ENCODE measurements around the gene KLC4. TPM values are rescaled to one million over a fixed set of nuclear protein-coding genes. Genes with fewer than 3 reads are reported as not detected.

Gene KLC4
- total and polyA plus RNA-seq, 4 donors: 16.1 to 36.0 (median 26.4) TPM

GRCh38 chr6:43016176-43016942 lies 43.1 kb upstream of the KLC4 start:
- Histone ChIP-seq H3K4me3 (no peak overlapping the region), H3K4me1 (ENCODE audit: control insufficient read depth in 5 of 5, insufficient read depth in 5 of 5, low read length in 5 of 5) (peaks cover 7 to 44% (median 25%) of the 10 kb centered on the region in 5 donors), H3K9me3 (ENCODE audit: control insufficient read depth in 4 of 4, insufficient read depth in 3 of 4, low read length in 3 of 4) (no peaks in the 10 kb centered on the region), H3K27ac (ENCODE audit: low read depth in 1 of 2, low read length in 1 of 2) (peak overlapping the region; percentile 21 to 29), H3K36me3 (ENCODE audit: control insufficient read depth in 4 of 4, insufficient read depth in 4 of 4, low read length in 4 of 4) (peaks cover 11 to 38% (median 23%) of the 10 kb centered on the region in 4 donors), H3K27me3 (ENCODE audit: control insufficient read depth in 3 of 3, insufficient read depth in 3 of 3, low read length in 2 of 3) (no peaks in the 10 kb centered on the region), H3K9ac (ENCODE audit: insufficient read depth in 1 of 2, low read length in 2 of 2) (peak overlapping the region in 1 of 2 donors; percentile 29)
- TF ChIP-seq CTCF (IDR thresholded peaks at IDR 0.05; ENCODE audit: control extremely low read depth, extremely low read depth): no peak
- ATAC-seq (ENCODE audit: insufficient read depth, low FRiP score) (no peak), DNase-seq (no peak)
- 68 to 73% methylated on average over 7 of the region's 7 CpGs for WGBS, 2 donors

GRCh38 chr6:43016943-43017334 lies 42.5 kb upstream of the KLC4 start:
- no peak for ATAC-seq (ENCODE audit: insufficient read depth, low FRiP score)
- Histone ChIP-seq H3K27ac (ENCODE audit: low read depth in 1 of 2, low read length in 1 of 2) (peak overlapping the region; percentile 11 to 21), H3K4me1 (ENCODE audit: control insufficient read depth in 5 of 5, insufficient read depth in 5 of 5, low read length in 5 of 5) (peaks cover 7 to 44% (median 25%) of the 10 kb centered on the region in 5 donors), H3K36me3 (ENCODE audit: control insufficient read depth in 4 of 4, insufficient read depth in 4 of 4, low read length in 4 of 4) (peaks cover 11 to 38% (median 22%) of the 10 kb centered on the region in 4 donors), H3K9ac (ENCODE audit: insufficient read depth in 1 of 2, low read length in 2 of 2) (no peak overlapping the region), H3K9me3 (ENCODE audit: control insufficient read depth in 4 of 4, insufficient read depth in 3 of 4, low read length in 3 of 4) (no peaks in the 10 kb centered on the region), H3K27me3 (ENCODE audit: control insufficient read depth in 3 of 3, insufficient read depth in 3 of 3, low read length in 2 of 3) (no peaks in the 10 kb centered on the region), H3K4me3 (no peak overlapping the region)
- no peak for DNase-seq
- 90 to 93% methylated on average over 12 of the region's 12 CpGs for WGBS, 2 donors
- no peak for TF ChIP-seq CTCF (IDR thresholded peaks at IDR 0.05; ENCODE audit: control extremely low read depth, extremely low read depth)

- no peak for TF ChIP-seq CTCF (IDR thresholded peaks at IDR 0.05; ENCODE audit: control extremely low read depth, extremely low read depth)
- no peak overlapping the region for H3K4me3 ChIP-seq
- ATAC-seq (ENCODE audit: insufficient read depth, low FRiP score): no peak
- peaks cover 7 to 33% (median 20%) of the 10 kb centered on the region in 5 donors for H3K4me1 ChIP-seq (ENCODE audit: control insufficient read depth in 5 of 5, insufficient read depth in 5 of 5, low read length in 5 of 5)
- peaks cover 11 to 35% (median 22%) of the 10 kb centered on the region in 4 donors for H3K36me3 ChIP-seq (ENCODE audit: control insufficient read depth in 4 of 4, insufficient read depth in 4 of 4, low read length in 4 of 4)
- DNase-seq: no peak
- H3K9me3 ChIP-seq (ENCODE audit: control insufficient read depth in 4 of 4, insufficient read depth in 3 of 4, low read length in 3 of 4): no peaks in the 10 kb centered on the region
- 95 to 98% methylated on average over 2 of the region's 2 CpGs for WGBS, 2 donors
- H3K27me3 ChIP-seq (ENCODE audit: control insufficient read depth in 3 of 3, insufficient read depth in 3 of 3, low read length in 2 of 3): no peaks in the 10 kb centered on the region
- H3K27ac ChIP-seq (ENCODE audit: low read depth in 1 of 2, low read length in 1 of 2): no peak overlapping the region
- H3K9ac ChIP-seq (ENCODE audit: insufficient read depth in 1 of 2, low read length in 2 of 2): no peak overlapping the region
These were observed 40.3 kb upstream of the KLC4 start for GRCh38 chr6:43019152-43019551.
